Esophagus squamous epithelium (tissue), 4 donors: Measurements from ENCODE around the gene AK8.

ENCODE experiments used
- CTCF ChIP-seq, 6 experiments: fragments of 450-650 bp in 4 of 6; fragments of 200-600 bp in 2 of 6; sonication (generic) in 2 of 6; IDR thresholded peaks; one replicate each; pipeline ENCODE4 v1.5.1; 2016 to 2019; ENCODE audit warnings: antibody characterized with exemption in 6 of 6, mild to moderate bottlenecking in 4 of 6, moderate library complexity in 4 of 6
- POLR2A ChIP-seq, 4 donors: fragments of 450-650 bp; IDR thresholded peaks; one replicate each; pipeline ENCODE4 v1.6.1; 2017; ENCODE audit warnings: antibody characterized with exemption in 4 of 4, mild to moderate bottlenecking in 4 of 4, moderate library complexity in 3 of 4

- no peak for TF ChIP-seq POLR2A (IDR thresholded peaks at IDR 0.05)
- no peak for TF ChIP-seq CTCF (IDR thresholded peaks at IDR 0.05)
Observed at GRCh38 chr9:132712753-132713152, 165.3 kb downstream of the AK8 start.
